Activated CD8-positive, alpha-beta T cell treated with anti-CD3 and anti-CD28 coated beads for 36 hours (primary cell): ENCODE data around the gene ATXN1. TPM values are rescaled to one million over a fixed set of nuclear protein-coding genes. Genes with fewer than 3 reads are reported as not detected.

Source experiments
- ATAC-seq: fragments of 200-7000 bp; cut with Tn5 transposase; one replicate; pipeline ENCODE4 v1.10.0; 2021; ENCODE audit warnings: mild to moderate bottlenecking, moderate library complexity
- CTCF ChIA-PET: fragments of 350-600 bp; sonication (Branson Sonifier 250); formaldehyde crosslinking; loops from one replicate; lab custom pipeline; 2021; ENCODE audit warnings: antibody characterized with exemption; lab: Charles Lee
- POLR2A ChIA-PET: fragments of 350-600 bp; sonication (Branson Sonifier 250); formaldehyde crosslinking; loops from one replicate; lab custom pipeline; 2021; ENCODE audit warnings: antibody characterized with exemption; lab: Charles Lee
- DNase-seq: peaks from one replicate; pipeline ENCODE4 v3.0.0-alpha.2; 2020
- H3K27ac Mint-ChIP-seq: one replicate; pipeline ENCODE4 v1.8.0; 2021; ENCODE audit warnings: mild to moderate bottlenecking, mixed read lengths
- H3K27me3 Mint-ChIP-seq: one replicate; pipeline ENCODE4 v1.8.0; 2021; ENCODE audit warnings: mixed read lengths
- H3K36me3 Mint-ChIP-seq: one replicate; pipeline ENCODE4 v1.8.0; 2021; ENCODE audit warnings: low read depth, mixed read lengths
- H3K4me1 Mint-ChIP-seq: one replicate; pipeline ENCODE4 v1.8.0; 2021; ENCODE audit warnings: low read depth, mixed read lengths
- H3K4me3 Mint-ChIP-seq: one replicate; pipeline ENCODE4 v1.8.0; 2021; ENCODE audit warnings: mild to moderate bottlenecking, moderate library complexity, mixed read lengths
- H3K9me3 Mint-ChIP-seq: one replicate; pipeline ENCODE4 v1.8.0; 2021; ENCODE audit warnings: mixed read lengths
- CTCF ChIP-seq: fragments of 200-600 bp; IDR thresholded peaks from one replicate; pipeline ENCODE4 v1.8.0; 2022; ENCODE audit warnings: antibody characterized with exemption, mild to moderate bottlenecking
- intact Hi-C: fragments of 100-400 bp; cut with micrococcal nuclease; formaldehyde crosslinking; loops from one replicate; pipeline ENCODE4 v1.10.0; 2022
- total RNA-seq, 2 experiments: library from RNA; stranded (reverse); gene quantifications; one replicate each; pipeline ENCODE4 v1.2.3, GENCODE V29; 2021

The ATXN1 gene
- total RNA-seq, 2 experiments from 2014 or later, result 35.4 to 40.8 TPM

DNA sequence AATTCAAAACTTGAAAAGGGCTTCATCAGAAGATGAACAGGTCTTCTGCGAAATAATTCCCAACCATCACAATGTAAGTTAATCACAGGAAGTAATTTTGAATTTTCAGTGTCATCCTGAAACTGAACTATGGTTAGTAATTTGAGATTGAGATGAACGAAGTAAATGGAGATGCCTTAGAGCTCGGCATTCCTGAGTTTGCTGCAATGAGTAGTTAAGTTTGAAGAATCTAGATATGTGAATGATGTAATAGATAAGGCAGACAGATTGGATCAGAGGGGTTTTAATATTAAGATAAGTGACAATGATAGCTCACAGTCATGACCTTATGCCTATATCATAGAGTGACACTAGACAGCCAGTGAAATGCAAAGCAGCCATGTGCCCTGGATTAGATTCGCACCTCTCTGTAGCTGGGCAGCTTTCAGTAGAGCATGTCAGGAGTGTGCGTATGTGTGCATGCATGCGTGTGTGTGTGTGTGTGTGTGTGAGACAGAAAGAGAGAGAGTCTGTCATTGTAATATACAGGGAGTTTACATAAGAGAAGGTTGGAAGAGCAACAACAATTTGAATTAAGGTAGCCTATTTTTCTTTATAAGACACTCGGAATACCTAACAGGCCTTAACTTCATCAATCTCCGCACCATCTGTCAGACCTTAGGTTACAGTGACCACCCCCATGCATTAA is 289.9 kb downstream of the ATXN1 start:
- peaks cover 78% of the 10 kb centered on the region for H3K4me1 Mint-ChIP-seq
- ATAC-seq, result peak; percentile 51
- no peak overlapping the region for H3K4me3 Mint-ChIP-seq
- no peaks in the 10 kb centered on the region for H3K27me3 Mint-ChIP-seq
- peak; percentile 55 for DNase-seq
- H3K27ac Mint-ChIP-seq, result peak overlapping the region; percentile 86
- H3K36me3 Mint-ChIP-seq, result peaks cover 33% of the 10 kb centered on the region
- H3K9me3 Mint-ChIP-seq, result peaks cover 3% of the 10 kb centered on the region
- intact Hi-C loops, result loop anchor here (5.0 kb wide), 1 partner anchor 34 kb away; no protein-coding TSS in a partner anchor
- TF ChIP-seq CTCF, result no peak
- ChIA-PET CTCF (interaction anchor here (0.6 to 2.4 kb wide), 15 partner anchors 11 to 293 kb away, joined by 3 to 11 read pairs (median 4); no protein-coding TSS in a partner anchor), POLR2A (interaction anchor here (0.6 to 3.5 kb wide), 10 partner anchors 9 to 291 kb away, joined by 3 to 16 read pairs (median 3); no protein-coding TSS in a partner anchor)

GRCh38 chr6:16470502-16471221 is 290.6 kb downstream of the ATXN1 start:
- Mint-ChIP-seq H3K9me3 (peaks cover 3% of the 10 kb centered on the region), H3K36me3 (peaks cover 31% of the 10 kb centered on the region), H3K4me3 (no peak overlapping the region), H3K27ac (peak overlapping the region; percentile 86), H3K4me1 (peaks cover 75% of the 10 kb centered on the region), H3K27me3 (no peaks in the 10 kb centered on the region)
- no peak for TF ChIP-seq CTCF
- DNase-seq (no peak), ATAC-seq (no peak)
- intact Hi-C loops, result loop anchor here (5.0 kb wide), 1 partner anchor 33 kb away; no protein-coding TSS in a partner anchor
- ChIA-PET POLR2A (interaction anchor here (0.6 to 3.5 kb wide), 9 partner anchors 10 to 292 kb away, joined by 3 to 16 read pairs (median 3); no protein-coding TSS in a partner anchor), CTCF (interaction anchor here (0.6 to 2.4 kb wide), 12 partner anchors 12 to 294 kb away, joined by 3 to 11 read pairs (median 4); no protein-coding TSS in a partner anchor)

- peaks cover 60% of the 10 kb centered on the region for H3K4me1 Mint-ChIP-seq
- ATAC-seq (no peak), DNase-seq (no peak)
- no peak overlapping the region for H3K4me3 Mint-ChIP-seq
- H3K9me3 Mint-ChIP-seq, result peaks cover 3% of the 10 kb centered on the region
- no peak for TF ChIP-seq CTCF
- intact Hi-C loops, result no loop called here
- ChIA-PET CTCF (interaction anchor here (0.9 kb wide), 1 partner anchor 9 kb away, joined by 3 read pairs; no protein-coding TSS in a partner anchor), POLR2A (interaction anchor here (3.5 kb wide), 1 partner anchor 12 kb away, joined by 16 read pairs; no protein-coding TSS in a partner anchor)
- H3K27me3 Mint-ChIP-seq, result no peaks in the 10 kb centered on the region
- peaks cover 30% of the 10 kb centered on the region for H3K36me3 Mint-ChIP-seq
- H3K27ac Mint-ChIP-seq, result no peak overlapping the region
Measured at GRCh38 chr6:16468991-16469615, 292.2 kb downstream of the ATXN1 start.

DNA sequence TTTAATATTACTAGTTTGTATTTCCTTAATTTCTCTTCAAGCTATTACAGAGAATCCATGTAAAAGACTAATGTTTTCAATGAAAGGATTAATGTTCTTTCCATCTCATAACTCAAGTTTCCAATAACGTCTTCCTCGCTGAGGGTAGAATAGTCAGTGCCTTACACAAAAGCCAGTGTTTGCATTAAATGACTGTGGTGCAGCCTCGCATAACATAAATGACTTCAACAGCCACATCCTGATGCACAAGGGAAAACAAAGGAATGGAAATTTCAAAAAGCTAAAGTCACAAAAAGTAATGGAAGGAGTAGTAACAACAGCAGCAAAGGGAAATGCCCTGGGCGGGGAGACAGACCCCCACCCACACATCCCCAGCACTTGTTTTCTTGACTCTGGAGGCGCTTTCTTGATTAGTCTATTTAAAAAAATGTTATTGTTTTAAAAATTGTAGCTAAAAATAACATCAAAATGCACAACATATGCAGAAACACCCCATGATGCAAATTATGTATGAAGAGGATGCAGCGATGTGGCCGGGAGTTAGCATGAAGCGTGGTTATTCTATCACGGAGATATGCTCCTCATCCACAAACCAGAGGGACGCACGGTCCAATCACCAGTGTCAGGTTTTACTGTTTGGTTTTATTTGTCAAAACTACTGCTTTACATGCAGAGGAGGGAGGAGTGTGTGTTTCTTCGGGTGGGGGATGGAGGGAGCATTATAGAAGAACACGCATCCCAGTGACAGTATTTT is 294.3 kb downstream of the ATXN1 start:
- DNase-seq (no peak), ATAC-seq (no peak)
- POLR2A ChIA-PET, result no interaction called here
- intact Hi-C loops, result no loop called here
- H3K27me3 Mint-ChIP-seq, result no peaks in the 10 kb centered on the region
- H3K9me3 Mint-ChIP-seq, result peaks cover 3% of the 10 kb centered on the region
- CTCF ChIA-PET, result interaction anchor here (1.2 to 2.0 kb wide), 3 partner anchors 12 to 134 kb away, joined by 3 to 5 read pairs (median 4); no protein-coding TSS in a partner anchor
- peaks cover 30% of the 10 kb centered on the region for H3K36me3 Mint-ChIP-seq
- no peak overlapping the region for H3K27ac Mint-ChIP-seq
- TF ChIP-seq CTCF, result no peak
- H3K4me3 Mint-ChIP-seq, result no peak overlapping the region
- H3K4me1 Mint-ChIP-seq, result peaks cover 39% of the 10 kb centered on the region
